Hepatocyte (in vitro differentiated cells): ENCODE data around the gene CBX2. TPM values are rescaled to one million over a fixed set of nuclear protein-coding genes. Genes with fewer than 3 reads are reported as not detected.

Source experiments
- DNase-seq: peaks from one replicate; pipeline ENCODE4 v3.0.0-alpha.2; 2016; ENCODE audit warnings: low spot score
- H2AFZ ChIP-seq: fragments of 200-600 bp; sonication (generic); 2 replicates; pipeline ENCODE4 v1.6.0; 2016; ENCODE audit warnings: antibody characterized with exemption, mild to moderate bottlenecking
- H3K27ac ChIP-seq: fragments of 200-600 bp; sonication (generic); 2 replicates; pipeline ENCODE4 v1.5.1; 2016; ENCODE audit warnings: mild to moderate bottlenecking
- H3K27me3 ChIP-seq: fragments of 200-600 bp; sonication (generic); 2 replicates; pipeline ENCODE4 v1.6.1; 2016
- H3K36me3 ChIP-seq: fragments of 200-600 bp; sonication (generic); replicated peaks from 2 replicates; pipeline ENCODE4 v1.5.1; 2016; ENCODE audit warnings: low read depth; ENCODE audit not compliant: insufficient read depth
- H3K4me1 ChIP-seq: fragments of 200-600 bp; sonication (generic); 2 replicates; pipeline ENCODE4 v1.5.1; 2016; ENCODE audit warnings: mild to moderate bottlenecking, moderate library complexity; ENCODE audit not compliant: insufficient read depth
- H3K4me2 ChIP-seq: fragments of 200-600 bp; sonication (generic); 2 replicates; pipeline ENCODE4 v1.6.0; 2016
- H3K4me3 ChIP-seq: fragments of 200-600 bp; sonication (generic); 2 replicates; pipeline ENCODE4 v1.5.1; 2016; ENCODE audit warnings: mild to moderate bottlenecking
- H3K79me2 ChIP-seq: fragments of 200-600 bp; sonication (generic); 2 replicates; pipeline ENCODE4 v1.6.0; 2017; ENCODE audit warnings: mild to moderate bottlenecking
- H3K9me2 ChIP-seq: fragments of 200-600 bp; sonication (generic); replicated peaks from 2 replicates; pipeline ENCODE4 v1.6.0; 2017; ENCODE audit warnings: mild to moderate bottlenecking; ENCODE audit not compliant: insufficient read depth
- H3K9me3 ChIP-seq: fragments of 200-600 bp; sonication (generic); 2 replicates; pipeline ENCODE4 v1.5.1; 2016; ENCODE audit warnings: low read depth, mild to moderate bottlenecking
- H4K20me1 ChIP-seq: fragments of 200-600 bp; sonication (generic); 2 replicates; pipeline ENCODE4 v1.6.0; 2016; ENCODE audit warnings: mild to moderate bottlenecking; ENCODE audit not compliant: insufficient read depth, poor library complexity, severe bottlenecking
- CTCF ChIP-seq: fragments of 200-600 bp; sonication (generic); IDR thresholded peaks from 2 replicates; pipeline ENCODE4 v1.5.1; 2016; ENCODE audit warnings: antibody characterized with exemption, mild to moderate bottlenecking; ENCODE audit not compliant: poor library complexity
- EZH2 ChIP-seq: fragments of 200-600 bp; sonication (generic); IDR thresholded peaks from 2 replicates; pipeline ENCODE4 v1.6.1; 2016; ENCODE audit warnings: antibody characterized with exemption, mild to moderate bottlenecking, borderline replicate concordance
- EZH2phosphoT487 ChIP-seq: fragments of 200-600 bp; sonication (generic); IDR thresholded peaks from one replicate; pipeline ENCODE4 v1.6.1; 2018; ENCODE audit warnings: antibody characterized with exemption, mild to moderate bottlenecking, low read depth, moderate library complexity; ENCODE audit not compliant: unreplicated experiment, severe bottlenecking
- WGBS: methylation state at CpG from one replicate; pipeline ENCODE4 v1.1.6; 2016; ENCODE audit warnings: low lambda C conversion rate; ENCODE audit errors: missing lambda C conversion rate; 5-methylcytosine and 5-hydroxymethylcytosine counted together
- polyA plus RNA-seq: library from polyadenylated mRNA; unstranded; fragments of >200 nt; fragmentation: Nextera tagmentation; extraction: Ambion mirVana; gene quantifications from 2 replicates; pipeline ENCODE4 v1.2.1, GENCODE V29; 2016
- total RNA-seq: library from RNA; depleted of rRNA; stranded (reverse); fragments of >200 nt; gene quantifications from 2 replicates; pipeline ENCODE4 v1.2.3, GENCODE V29; 2014

The CBX2 gene
- total and polyA plus RNA-seq, 2 experiments from 2014 or later, result 11.6 to 16.3 TPM

- Histone ChIP-seq H2AFZ (no peak overlapping the region), H3K4me3 (no peak overlapping the region), H3K9me3 (no peaks in the 10 kb centered on the region), H3K36me3 (no peaks in the 10 kb centered on the region), H4K20me1 (no peaks in the 10 kb centered on the region), H3K9me2 (no peaks in the 10 kb centered on the region), H3K4me1 (no peaks in the 10 kb centered on the region), H3K27me3 (no peaks in the 10 kb centered on the region), H3K79me2 (no peaks in the 10 kb centered on the region), H3K27ac (no peak overlapping the region), H3K4me2 (no peak overlapping the region)
- WGBS, result 97% methylated on average over 12 of the region's 15 CpGs
- DNase-seq, result no peak
- TF ChIP-seq EZH2 (no peak), EZH2phosphoT487 (no peak), CTCF (no peak)
Observed at GRCh38 chr17:79757140-79757745, 20.7 kb upstream of the CBX2 start.

GRCh38 chr17:79758271-79758670 lies 19.7 kb upstream of the CBX2 start:
- H3K79me2 ChIP-seq, result no peaks in the 10 kb centered on the region
- no peaks in the 10 kb centered on the region for H4K20me1 ChIP-seq
- no peak for DNase-seq
- H3K27me3 ChIP-seq, result no peaks in the 10 kb centered on the region
- no peaks in the 10 kb centered on the region for H3K36me3 ChIP-seq
- 96% methylated on average over 6 of the region's 6 CpGs for WGBS
- H3K4me2 ChIP-seq, result no peak overlapping the region
- no peak overlapping the region for H3K27ac ChIP-seq
- no peak overlapping the region for H3K4me3 ChIP-seq
- H2AFZ ChIP-seq, result no peak overlapping the region
- no peaks in the 10 kb centered on the region for H3K9me3 ChIP-seq
- TF ChIP-seq CTCF, result no peak
- no peak for TF ChIP-seq EZH2phosphoT487
- TF ChIP-seq EZH2, result no peak
- H3K4me1 ChIP-seq, result no peaks in the 10 kb centered on the region
- no peaks in the 10 kb centered on the region for H3K9me2 ChIP-seq

- TF ChIP-seq EZH2phosphoT487, result no peak
- TF ChIP-seq CTCF, result no peak
- TF ChIP-seq EZH2, result no peak
- 87% methylated on average over 21 of the region's 21 CpGs for WGBS
- H4K20me1 ChIP-seq, result no peaks in the 10 kb centered on the region
- no peaks in the 10 kb centered on the region for H3K36me3 ChIP-seq
- H3K4me2 ChIP-seq, result no peak overlapping the region
- H3K9me2 ChIP-seq, result no peaks in the 10 kb centered on the region
- H3K4me1 ChIP-seq, result no peaks in the 10 kb centered on the region
- no peaks in the 10 kb centered on the region for H3K79me2 ChIP-seq
- no peaks in the 10 kb centered on the region for H3K27me3 ChIP-seq
- H3K27ac ChIP-seq, result no peak overlapping the region
- DNase-seq, result no peak
- H3K4me3 ChIP-seq, result no peak overlapping the region
- H3K9me3 ChIP-seq, result no peaks in the 10 kb centered on the region
- no peak overlapping the region for H2AFZ ChIP-seq
Observed at GRCh38 chr17:79760197-79760906, 17.6 kb upstream of the CBX2 start.
